Neuron (in vitro differentiated cells): ENCODE data around the gene PLAAT2.
"Not testable (repeated sequence)": the region's sequence is repeated elsewhere in the genome, so short reads cannot be mapped to it uniquely, and the experiment has no call there.

Source experiments
- H2AFZ ChIP-seq: one replicate; pipeline ENCODE4 v1.6.1; 2013; ENCODE audit warnings: low read depth, mild to moderate bottlenecking, inconsistent platforms, low read length, moderate library complexity
- H3K27me3 ChIP-seq: one replicate; pipeline ENCODE4 v1.6.1; 2013; ENCODE audit warnings: low read length; ENCODE audit not compliant: insufficient read depth
- H3K36me3 ChIP-seq: one replicate; pipeline ENCODE4 v1.6.1; 2013; ENCODE audit warnings: low read length; ENCODE audit not compliant: insufficient read depth
- H3K4me1 ChIP-seq: one replicate; pipeline ENCODE4 v1.6.1; 2013; ENCODE audit warnings: low read length; ENCODE audit not compliant: insufficient read depth
- H3K4me3 ChIP-seq: 2 replicates; pipeline ENCODE4 v1.5.1; 2013; ENCODE audit warnings: mild to moderate bottlenecking, low read length, moderate library complexity
- H3K9me3 ChIP-seq: one replicate; pipeline ENCODE4 v1.6.1; 2013; ENCODE audit warnings: low read length

The PLAAT2 gene

GRCh38 chr11:63531074-63531792, 31.9 kb downstream of the PLAAT2 start:
- H3K27me3 ChIP-seq: peaks cover 16% of the 10 kb centered on the region
- H3K4me1 ChIP-seq, H2AFZ ChIP-seq, H3K4me3 ChIP-seq, H3K36me3 ChIP-seq, H3K9me3 ChIP-seq: not testable (repeated sequence)

- Histone ChIP-seq H3K36me3 (no peaks in the 10 kb centered on the region), H3K27me3 (peaks cover 16% of the 10 kb centered on the region), H3K9me3 (no peaks in the 10 kb centered on the region), H2AFZ (no peak overlapping the region), H3K4me3 (no peak overlapping the region), H3K4me1 (peaks cover 7% of the 10 kb centered on the region)
Observed at GRCh38 chr11:63530021-63530420, 33.2 kb downstream of the PLAAT2 start.

- peaks cover 16% of the 10 kb centered on the region for H3K27me3 ChIP-seq
- H2AFZ ChIP-seq, H3K36me3 ChIP-seq, H3K9me3 ChIP-seq, H3K4me3 ChIP-seq, H3K4me1 ChIP-seq: not testable (repeated sequence)
Observed at GRCh38 chr11:63529373-63529772, 33.8 kb downstream of the PLAAT2 start.

GRCh38 chr11:63528729-63529278, 34.4 kb downstream of the PLAAT2 start:
- peaks cover 12% of the 10 kb centered on the region for H3K27me3 ChIP-seq
- H3K4me3 ChIP-seq, H3K4me1 ChIP-seq, H3K36me3 ChIP-seq, H3K9me3 ChIP-seq, H2AFZ ChIP-seq: not testable (repeated sequence)

GRCh38 chr11:63528156-63528555, 35.0 kb downstream of the PLAAT2 start:
- H3K4me3 ChIP-seq, H3K9me3 ChIP-seq, H3K36me3 ChIP-seq, H2AFZ ChIP-seq, H3K4me1 ChIP-seq, H3K27me3 ChIP-seq: not testable (repeated sequence)

GRCh38 chr11:63527667-63528066, 35.5 kb downstream of the PLAAT2 start:
- H3K4me3 ChIP-seq: no peak overlapping the region
- no peak overlapping the region for H2AFZ ChIP-seq

GRCh38 chr11:63523151-63523550, 40.0 kb downstream of the PLAAT2 start:
- Histone ChIP-seq H3K9me3 (no peaks in the 10 kb centered on the region), H2AFZ (no peak overlapping the region), H3K36me3 (no peaks in the 10 kb centered on the region), H3K4me1 (no peaks in the 10 kb centered on the region), H3K4me3 (no peak overlapping the region), H3K27me3 (no peaks in the 10 kb centered on the region)

More at GRCh38 chr11:63527667-63528066, 35.5 kb downstream of the PLAAT2 start:
- Histone ChIP-seq H3K27me3 (peaks cover 5% of the 10 kb centered on the region), H3K4me1 (peaks cover 6% of the 10 kb centered on the region), H3K9me3 (no peaks in the 10 kb centered on the region), H3K36me3 (no peaks in the 10 kb centered on the region)

- Histone ChIP-seq H3K36me3 (no peaks in the 10 kb centered on the region), H3K9me3 (no peaks in the 10 kb centered on the region), H2AFZ (no peak overlapping the region), H3K27me3 (no peaks in the 10 kb centered on the region), H3K4me3 (no peak overlapping the region), H3K4me1 (no peaks in the 10 kb centered on the region)
Observed at GRCh38 chr11:63521896-63522295, 41.3 kb downstream of the PLAAT2 start.

GRCh38 chr11:63520606-63521170, 42.5 kb downstream of the PLAAT2 start:
- H3K4me3 ChIP-seq: no peak overlapping the region
- H3K27me3 ChIP-seq: peaks cover 2% of the 10 kb centered on the region

GRCh38 chr11:63518548-63518947, 44.6 kb downstream of the PLAAT2 start:
- Histone ChIP-seq H3K9me3 (no peaks in the 10 kb centered on the region), H3K27me3 (peaks cover 2% of the 10 kb centered on the region), H3K4me1 (no peaks in the 10 kb centered on the region), H3K4me3 (no peak overlapping the region), H3K36me3 (no peaks in the 10 kb centered on the region), H2AFZ (no peak overlapping the region)

More at GRCh38 chr11:63520606-63521170, 42.5 kb downstream of the PLAAT2 start:
- Histone ChIP-seq H3K36me3 (no peaks in the 10 kb centered on the region), H2AFZ (no peak overlapping the region), H3K9me3 (no peaks in the 10 kb centered on the region), H3K4me1 (no peaks in the 10 kb centered on the region)

GRCh38 chr11:63517156-63517555, 46.0 kb downstream of the PLAAT2 start:
- peaks cover 8% of the 10 kb centered on the region for H3K27me3 ChIP-seq
- H3K36me3 ChIP-seq: no peaks in the 10 kb centered on the region
- H3K4me3 ChIP-seq: no peak overlapping the region
- H3K9me3 ChIP-seq: no peaks in the 10 kb centered on the region
- no peaks in the 10 kb centered on the region for H3K4me1 ChIP-seq
- H2AFZ ChIP-seq: no peak overlapping the region

GRCh38 chr11:63516109-63516508, 47.1 kb downstream of the PLAAT2 start:
- Histone ChIP-seq H3K4me1 (no peaks in the 10 kb centered on the region), H3K4me3 (no peak overlapping the region), H3K36me3 (no peaks in the 10 kb centered on the region), H2AFZ (no peak overlapping the region), H3K9me3 (no peaks in the 10 kb centered on the region), H3K27me3 (peaks cover 18% of the 10 kb centered on the region)

GRCh38 chr11:63512816-63513215, 50.4 kb downstream of the PLAAT2 start:
- Histone ChIP-seq H2AFZ (no peak overlapping the region), H3K4me1 (peaks cover 4% of the 10 kb centered on the region), H3K27me3 (peaks cover 27% of the 10 kb centered on the region), H3K4me3 (no peak overlapping the region), H3K36me3 (no peaks in the 10 kb centered on the region), H3K9me3 (no peaks in the 10 kb centered on the region)
